Osteoblast (primary cell): ENCODE data around the gene SLC25A34. TPM values are rescaled to one million over a fixed set of nuclear protein-coding genes. Genes with fewer than 3 reads are reported as not detected.

Experiments
- DNase-seq: peaks from one replicate; pipeline ENCODE4 v3.0.0; 2011; ENCODE audit warnings: low spot score, mixed read lengths; ENCODE audit not compliant: insufficient read length; ENCODE audit errors: missing footprints
- H2AFZ ChIP-seq: 2 replicates; pipeline ENCODE4 v1.6.0; 2011; ENCODE audit warnings: mild to moderate bottlenecking, low read length
- H3K27ac ChIP-seq: 2 replicates; pipeline ENCODE4 v1.5.1; 2011; ENCODE audit warnings: mild to moderate bottlenecking, low read depth, low read length, moderate library complexity
- H3K27me3 ChIP-seq: 2 replicates; pipeline ENCODE4 v1.6.0; 2012; ENCODE audit warnings: mild to moderate bottlenecking, control low read depth, inconsistent platforms, low read length, moderate library complexity; ENCODE audit not compliant: insufficient read depth
- H3K36me3 ChIP-seq: 2 replicates; pipeline ENCODE4 v1.5.1; 2011; ENCODE audit warnings: mild to moderate bottlenecking, low read length, control low read depth, moderate library complexity; ENCODE audit not compliant: insufficient read depth
- H3K4me1 ChIP-seq: 2 replicates; pipeline ENCODE4 v1.5.1; 2011; ENCODE audit warnings: mild to moderate bottlenecking, low read length, control low read depth, moderate library complexity; ENCODE audit not compliant: insufficient read depth
- H3K4me2 ChIP-seq: 2 replicates; pipeline ENCODE4 v1.6.0; 2011; ENCODE audit warnings: mild to moderate bottlenecking, low read length; ENCODE audit not compliant: insufficient read depth
- H3K4me3 ChIP-seq: fragments of 200-600 bp; sonication (generic); 3 replicates; pipeline ENCODE4 v1.5.1; 2012; ENCODE audit warnings: mild to moderate bottlenecking, low read length, inconsistent platforms; ENCODE audit not compliant: insufficient read depth
- H3K79me2 ChIP-seq: 2 replicates; pipeline ENCODE4 v1.6.0; 2012; ENCODE audit warnings: mild to moderate bottlenecking, low read length, control low read depth, inconsistent platforms; ENCODE audit not compliant: insufficient read depth
- H3K9me3 ChIP-seq: 2 replicates; pipeline ENCODE4 v1.5.1; 2011; ENCODE audit warnings: low read depth, low read length, control low read depth
- H4K20me1 ChIP-seq: 2 replicates; pipeline ENCODE4 v1.6.0; 2012; ENCODE audit warnings: mild to moderate bottlenecking, low read length, control low read depth; ENCODE audit not compliant: insufficient read depth
- total RNA-seq: library from RNA; depleted of rRNA; stranded (reverse); fragments of >200 nt; gene quantifications from 2 replicates; pipeline ENCODE4 v1.2.3, GENCODE V29; 2012
- TF ChIP-seq, protein P1 (sequence below): IDR thresholded peaks from 2 replicates; pipeline ENCODE4 v1.5.1; 2011; ENCODE audit warnings: mild to moderate bottlenecking, low read depth, low read length, moderate library complexity; ENCODE audit errors: extremely low read depth

Gene SLC25A34
- total RNA-seq, 1 donor: 1.4 TPM

DNA sequence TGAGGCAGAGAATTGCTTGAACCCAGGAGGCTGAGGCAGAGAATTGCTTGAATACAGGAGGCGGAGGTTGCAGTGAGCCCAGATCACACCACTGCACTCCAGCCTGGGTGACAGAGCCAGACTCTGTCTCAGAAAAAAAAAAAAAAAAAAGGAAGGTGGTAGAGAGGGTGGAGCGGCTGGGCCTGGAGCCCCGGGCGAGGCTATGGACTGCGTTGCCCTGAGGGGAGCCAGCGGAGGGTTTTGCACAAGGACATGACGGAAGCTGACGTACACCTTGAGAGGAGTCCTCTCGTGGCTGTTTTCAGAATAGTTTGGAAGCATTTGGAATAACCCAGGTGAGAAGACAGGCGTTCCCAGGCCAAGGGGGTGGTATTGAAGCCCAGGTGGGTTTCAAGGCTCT, 15.7 kb downstream of the SLC25A34 start:
- peak; percentile 18 for DNase-seq
- H3K4me2 ChIP-seq: no peak overlapping the region

DNA sequence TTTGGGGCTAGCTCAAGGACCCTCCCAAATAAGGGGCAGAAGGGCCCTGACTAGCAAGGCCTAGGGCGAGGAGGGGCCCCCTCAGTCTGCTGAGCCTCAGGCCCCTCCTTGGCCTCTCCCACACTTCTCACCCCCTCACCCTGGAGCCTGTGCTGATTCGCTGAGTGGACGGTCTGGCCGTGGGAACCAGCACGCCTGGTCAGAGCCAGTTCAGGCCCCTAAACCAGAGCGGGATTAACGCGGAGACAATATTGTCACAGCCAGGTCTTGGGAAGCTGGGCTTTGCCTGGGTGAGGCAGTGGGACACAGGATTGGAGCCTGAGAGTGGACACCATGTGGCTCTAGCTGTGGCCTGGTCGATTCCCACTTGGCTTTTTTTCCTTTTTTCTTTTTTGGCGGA, 17.7 kb downstream of the SLC25A34 start:
- TF ChIP-seq, protein P1, sequence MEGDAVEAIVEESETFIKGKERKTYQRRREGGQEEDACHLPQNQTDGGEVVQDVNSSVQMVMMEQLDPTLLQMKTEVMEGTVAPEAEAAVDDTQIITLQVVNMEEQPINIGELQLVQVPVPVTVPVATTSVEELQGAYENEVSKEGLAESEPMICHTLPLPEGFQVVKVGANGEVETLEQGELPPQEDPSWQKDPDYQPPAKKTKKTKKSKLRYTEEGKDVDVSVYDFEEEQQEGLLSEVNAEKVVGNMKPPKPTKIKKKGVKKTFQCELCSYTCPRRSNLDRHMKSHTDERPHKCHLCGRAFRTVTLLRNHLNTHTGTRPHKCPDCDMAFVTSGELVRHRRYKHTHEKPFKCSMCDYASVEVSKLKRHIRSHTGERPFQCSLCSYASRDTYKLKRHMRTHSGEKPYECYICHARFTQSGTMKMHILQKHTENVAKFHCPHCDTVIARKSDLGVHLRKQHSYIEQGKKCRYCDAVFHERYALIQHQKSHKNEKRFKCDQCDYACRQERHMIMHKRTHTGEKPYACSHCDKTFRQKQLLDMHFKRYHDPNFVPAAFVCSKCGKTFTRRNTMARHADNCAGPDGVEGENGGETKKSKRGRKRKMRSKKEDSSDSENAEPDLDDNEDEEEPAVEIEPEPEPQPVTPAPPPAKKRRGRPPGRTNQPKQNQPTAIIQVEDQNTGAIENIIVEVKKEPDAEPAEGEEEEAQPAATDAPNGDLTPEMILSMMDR: no peak
- Histone ChIP-seq H2AFZ (no peak overlapping the region), H3K4me2 (no peak overlapping the region), H3K79me2 (peaks cover under 1% of the 10 kb centered on the region), H3K4me1 (peaks cover 18% of the 10 kb centered on the region), H3K36me3 (no peaks in the 10 kb centered on the region), H3K27ac (no peak overlapping the region), H3K4me3 (no peak overlapping the region), H3K9me3 (no peaks in the 10 kb centered on the region), H3K27me3 (no peaks in the 10 kb centered on the region), H4K20me1 (no peaks in the 10 kb centered on the region)
- DNase-seq: no peak

More for the DNA sequence above, 15.7 kb downstream of the SLC25A34 start:
- no peak overlapping the region for H2AFZ ChIP-seq
- H3K36me3 ChIP-seq: no peaks in the 10 kb centered on the region
- no peaks in the 10 kb centered on the region for H4K20me1 ChIP-seq
- H3K4me3 ChIP-seq: no peak overlapping the region
- H3K79me2 ChIP-seq: no peaks in the 10 kb centered on the region
- H3K4me1 ChIP-seq: peaks cover 11% of the 10 kb centered on the region
- H3K27me3 ChIP-seq: no peaks in the 10 kb centered on the region
- H3K27ac ChIP-seq: no peak overlapping the region
- TF ChIP-seq, protein P1: no peak
- no peaks in the 10 kb centered on the region for H3K9me3 ChIP-seq

GRCh38 chr1:15755021-15755645, 19.1 kb downstream of the SLC25A34 start:
- Histone ChIP-seq H4K20me1 (no peaks in the 10 kb centered on the region), H3K79me2 (peaks cover 11% of the 10 kb centered on the region), H3K27me3 (no peaks in the 10 kb centered on the region), H3K4me1 (peaks cover 15% of the 10 kb centered on the region), H3K36me3 (no peaks in the 10 kb centered on the region), H3K9me3 (no peaks in the 10 kb centered on the region), H2AFZ (no peak overlapping the region), H3K4me2 (no peak overlapping the region), H3K27ac (no peak overlapping the region), H3K4me3 (no peak overlapping the region)
- TF ChIP-seq, protein P1: no peak
- DNase-seq: peak; percentile 74

- no peaks in the 10 kb centered on the region for H4K20me1 ChIP-seq
- no peak overlapping the region for H3K4me3 ChIP-seq
- DNase-seq: peak; percentile 50
- H3K79me2 ChIP-seq: peaks cover 13% of the 10 kb centered on the region
- H3K36me3 ChIP-seq: no peaks in the 10 kb centered on the region
- H3K9me3 ChIP-seq: no peaks in the 10 kb centered on the region
- H2AFZ ChIP-seq: no peak overlapping the region
- peaks cover 19% of the 10 kb centered on the region for H3K4me1 ChIP-seq
- H3K4me2 ChIP-seq: no peak overlapping the region
- H3K27ac ChIP-seq: no peak overlapping the region
- no peaks in the 10 kb centered on the region for H3K27me3 ChIP-seq
- TF ChIP-seq, protein P1: no peak
Observed at GRCh38 chr1:15755646-15756040, 19.6 kb downstream of the SLC25A34 start.
